ENCODE data around the gene RALY.

The RALY gene

DNA sequence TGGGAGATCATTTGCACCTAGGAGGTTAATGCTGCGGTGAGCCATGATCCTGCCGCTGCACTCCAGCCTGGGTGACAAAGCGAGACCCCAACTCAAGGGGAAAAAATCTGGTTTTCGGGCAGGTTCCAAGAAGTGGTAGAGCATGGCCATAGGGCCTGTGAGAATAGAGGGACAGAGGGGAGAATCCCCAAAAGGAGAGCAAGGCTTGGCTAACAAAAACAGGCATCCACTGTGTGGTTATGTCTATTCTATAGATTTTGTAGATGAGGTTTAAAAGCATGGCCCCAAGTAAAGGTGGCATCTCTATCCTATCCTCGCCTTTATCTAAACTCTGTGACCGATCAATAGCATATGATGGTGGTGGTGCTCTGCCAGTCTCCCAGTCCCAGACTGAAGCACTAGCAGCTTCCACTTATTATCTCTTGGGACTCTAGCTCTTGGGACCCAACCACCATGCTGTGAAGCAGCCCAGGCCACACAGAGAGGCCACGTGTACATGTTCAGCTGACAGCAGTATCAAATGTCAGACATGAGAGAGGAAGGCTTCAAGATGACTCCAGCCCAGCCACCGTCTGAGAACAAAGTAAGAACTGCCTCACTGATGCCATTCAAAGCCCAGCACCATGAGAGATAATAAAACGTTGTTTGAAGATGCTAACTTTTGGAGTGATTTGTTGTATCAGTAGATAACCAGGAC is 90.7 kb downstream of the RALY start:
- no peak for DNase-seq

DNA sequence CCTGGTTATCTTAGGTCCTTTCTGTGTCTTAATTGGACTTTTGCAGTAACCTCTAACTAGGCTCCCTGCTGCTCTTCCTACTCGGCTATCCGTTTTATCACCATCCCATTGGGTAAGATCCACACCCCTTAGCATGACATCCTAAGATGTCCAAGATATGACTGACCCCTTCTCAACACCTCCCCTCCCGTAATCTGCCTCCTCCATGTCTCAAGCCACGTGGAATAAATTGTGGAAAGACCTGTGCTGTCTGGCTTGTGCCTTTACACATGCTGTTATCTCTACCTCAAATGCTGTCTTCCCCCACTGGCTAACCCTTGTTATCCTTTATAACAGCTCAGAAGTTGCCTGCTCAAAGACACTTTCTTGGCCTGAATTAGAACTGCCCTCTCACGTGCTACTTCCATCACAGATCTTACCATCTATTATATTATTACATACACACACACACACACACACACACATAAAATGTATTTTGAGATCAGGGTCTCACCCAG is 91.9 kb downstream of the RALY start:
- DNase-seq: no peak

DNA sequence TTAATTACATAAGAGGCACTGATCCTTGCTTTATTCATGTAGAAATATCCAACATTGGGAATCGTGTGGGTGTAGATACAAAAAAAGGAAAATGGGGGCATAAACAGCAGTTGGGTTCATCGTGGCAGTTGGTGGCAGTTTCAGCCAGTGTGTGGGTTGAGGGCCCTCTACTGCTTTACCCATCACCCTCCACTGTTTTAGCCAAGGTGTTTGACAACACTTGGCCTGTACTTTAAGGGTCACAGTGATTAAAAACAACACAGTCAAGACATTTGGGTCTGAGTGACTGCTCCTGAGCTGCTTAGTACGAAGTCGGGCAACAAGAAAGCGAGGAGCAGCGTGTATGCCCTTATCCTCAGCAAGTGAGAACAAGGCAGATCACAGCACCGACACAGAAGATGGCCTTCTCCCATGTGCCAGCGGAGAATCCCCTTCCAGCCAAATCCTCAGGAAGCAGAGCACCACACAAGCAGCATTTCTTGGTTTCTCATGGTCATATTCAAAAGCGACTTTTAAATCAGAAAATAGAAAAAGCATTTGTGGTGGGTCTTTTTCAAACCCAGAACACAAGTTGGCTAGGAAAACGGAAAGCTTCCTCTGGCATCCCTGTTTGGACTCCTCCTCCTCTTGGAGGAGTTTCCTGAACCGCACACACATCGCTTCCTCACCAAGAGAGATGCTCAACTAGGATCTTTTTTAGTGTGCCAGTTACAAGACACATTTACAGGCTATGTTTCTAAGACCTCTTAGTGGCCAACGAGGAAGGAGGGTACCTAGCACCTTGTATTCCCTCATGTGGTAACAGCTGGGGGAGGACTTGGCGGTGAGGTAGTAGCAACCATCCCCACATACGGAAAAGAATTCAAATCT is 94.8 kb downstream of the RALY start:
- no peak for DNase-seq

DNA sequence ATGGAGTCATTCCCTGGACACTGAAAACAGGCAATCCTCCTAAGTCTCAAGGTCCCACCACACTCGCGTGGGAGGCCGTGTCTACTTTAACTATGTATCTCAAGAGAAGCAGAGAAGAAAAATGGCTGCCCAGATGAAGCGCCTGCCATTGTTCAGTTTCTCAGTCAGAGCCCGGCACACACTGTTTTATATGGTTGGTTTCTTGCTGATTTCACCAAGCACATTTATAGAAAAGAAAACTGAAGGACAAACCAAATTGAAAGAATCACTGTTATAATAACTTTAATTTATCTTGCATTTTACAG is 95.4 kb downstream of the RALY start:
- no peak for DNase-seq

DNA sequence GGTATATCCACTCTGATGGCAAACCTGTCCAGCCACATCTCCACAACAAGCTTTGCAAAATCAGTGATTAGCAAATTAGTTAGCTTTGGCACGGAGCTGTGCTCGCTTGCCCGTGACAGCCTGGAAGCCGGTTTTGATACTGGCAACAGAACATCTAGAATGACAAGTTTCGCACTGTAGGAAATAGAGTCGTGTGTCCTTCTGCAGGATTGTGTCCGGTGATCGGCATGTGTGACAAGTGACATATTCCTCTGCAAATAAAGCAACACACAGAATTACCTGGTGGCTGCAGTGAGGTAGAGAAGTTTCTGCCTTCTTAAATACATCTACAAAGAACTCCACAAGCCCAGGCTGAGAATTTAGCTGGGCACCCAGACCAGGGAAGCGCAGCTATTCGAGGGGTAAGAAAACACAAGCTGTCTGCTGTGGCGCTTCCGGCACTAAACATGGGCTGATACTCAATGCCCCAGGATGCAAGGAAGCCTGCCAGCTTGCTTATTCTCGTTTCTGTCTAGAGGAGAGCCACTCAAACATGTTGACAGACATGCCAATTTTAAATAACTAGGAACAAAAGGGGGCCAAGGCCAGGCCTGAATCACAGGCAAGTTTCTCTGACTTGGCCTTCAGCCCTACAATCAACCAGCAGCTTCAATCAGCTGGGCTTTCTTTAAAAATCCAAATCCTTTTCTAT is 96.1 kb downstream of the RALY start:
- no peak for DNase-seq

DNA sequence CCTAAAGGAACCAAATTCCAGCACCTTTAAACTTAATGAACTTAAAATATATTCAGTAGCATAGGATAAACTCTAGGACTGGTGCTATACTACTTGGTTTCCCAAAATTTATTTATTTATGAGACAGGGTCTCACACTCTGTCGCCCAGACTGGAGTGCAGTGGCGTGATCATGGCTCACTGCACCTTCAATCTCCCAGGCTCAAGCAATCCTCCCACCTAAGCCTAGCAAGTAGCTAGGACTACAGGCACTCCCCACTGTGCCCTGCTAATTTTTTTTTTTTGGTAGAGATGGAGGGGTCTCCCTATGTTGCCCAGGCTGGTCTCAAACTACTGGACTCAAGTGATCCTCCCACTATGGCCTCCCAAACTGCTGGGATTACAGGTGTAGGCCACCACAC is 96.9 kb downstream of the RALY start:
- DNase-seq: no peak

DNA sequence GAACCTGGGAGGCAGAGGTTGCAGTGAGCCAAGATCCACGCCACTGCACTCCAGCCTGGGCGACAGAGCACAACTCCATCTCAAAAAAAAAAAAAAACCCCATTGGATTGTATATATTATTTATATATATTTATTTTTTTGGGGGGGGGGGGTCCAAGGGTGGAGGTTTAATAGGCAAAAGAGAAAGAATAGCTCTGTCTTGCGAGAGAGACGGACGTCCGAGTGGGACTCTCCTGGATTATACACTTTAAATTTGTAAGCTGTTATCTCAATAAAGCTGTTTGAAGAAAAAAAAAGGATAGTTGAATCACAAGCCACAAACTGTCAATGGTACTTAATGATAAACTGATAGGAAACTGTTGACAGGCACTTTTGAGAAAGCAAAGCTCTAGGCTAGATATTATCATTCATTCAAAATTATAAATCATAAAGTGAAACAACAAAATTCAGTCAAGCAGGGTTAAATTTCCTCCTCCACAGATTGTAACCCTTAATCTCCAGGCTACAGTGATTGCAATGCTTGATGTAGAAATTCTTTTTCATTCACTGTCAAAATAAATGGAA is 98.0 kb downstream of the RALY start:
- DNase-seq: no peak

DNA sequence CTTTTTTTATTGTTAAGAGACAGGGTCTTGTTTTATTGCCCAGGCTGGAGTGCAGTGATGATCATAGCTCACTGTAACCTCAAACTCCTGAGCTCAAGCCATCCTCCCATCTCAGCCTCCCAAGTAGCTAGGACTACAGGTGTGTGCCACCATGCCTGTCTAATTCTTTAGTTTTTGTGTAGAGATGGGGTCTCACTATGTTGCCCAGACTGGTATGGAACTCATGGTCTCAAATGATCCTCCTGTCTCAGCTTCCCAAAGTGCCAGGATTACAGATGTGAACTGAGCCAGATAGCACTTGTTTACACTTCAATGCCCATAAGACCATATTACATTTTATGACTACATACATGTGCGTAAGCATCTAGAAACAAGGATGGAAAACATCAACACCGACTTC is 100.2 kb downstream of the RALY start:
- no peak for DNase-seq

DNA sequence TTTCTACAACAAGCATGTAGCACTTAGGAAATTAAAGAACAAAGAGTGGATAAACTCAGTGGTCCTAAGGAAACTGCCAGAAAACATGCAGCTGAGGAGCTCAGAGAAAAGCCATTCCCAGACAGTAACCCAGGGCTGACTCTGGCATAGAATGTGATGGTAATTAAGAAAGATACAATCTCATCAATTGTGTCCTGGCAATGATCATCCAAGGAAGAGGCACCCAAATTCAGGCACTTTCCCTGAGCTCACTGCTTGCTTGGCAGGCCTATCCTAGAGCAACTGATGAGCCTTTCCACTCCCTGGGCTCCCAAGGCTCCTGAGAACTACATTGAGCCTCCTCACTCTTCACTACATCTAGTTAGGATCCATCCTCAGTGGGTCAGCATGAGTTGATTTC is 102.1 kb downstream of the RALY start:
- DNase-seq: no peak

DNA sequence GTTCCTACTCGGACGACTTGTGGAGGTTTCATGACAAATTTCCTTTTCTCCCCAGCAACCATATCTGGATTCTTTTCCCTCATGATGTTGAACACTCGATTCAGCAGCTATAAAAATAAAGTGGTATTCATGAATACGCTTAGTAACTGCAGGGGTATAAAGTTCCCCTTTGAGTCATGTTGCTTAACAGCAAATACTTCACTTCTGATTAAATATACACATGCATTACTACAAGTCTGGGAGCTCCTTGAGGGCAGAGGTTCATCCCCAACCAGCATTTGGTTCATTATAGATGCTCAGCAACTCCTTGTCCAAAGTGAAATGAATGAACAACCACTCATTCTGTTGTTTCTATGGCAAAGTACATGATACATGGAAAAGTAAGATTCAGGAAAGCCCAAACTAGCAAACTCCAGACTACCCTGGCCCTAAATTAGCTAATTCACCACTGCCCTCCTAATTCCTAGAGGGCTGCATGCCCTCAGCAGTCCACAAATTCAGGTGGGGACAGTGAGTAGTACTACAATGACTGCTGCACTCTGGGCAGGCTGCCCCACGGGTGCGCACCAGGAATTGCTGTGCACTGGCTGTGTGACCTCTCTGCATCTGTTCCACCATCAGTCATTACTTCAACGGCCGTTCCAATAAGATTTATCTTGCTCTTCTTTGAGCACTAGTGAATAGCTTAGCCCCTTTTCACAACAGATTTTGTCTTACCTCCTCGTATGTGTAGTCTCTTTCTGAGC is 103.2 kb downstream of the RALY start:
- no peak for DNase-seq

DNA sequence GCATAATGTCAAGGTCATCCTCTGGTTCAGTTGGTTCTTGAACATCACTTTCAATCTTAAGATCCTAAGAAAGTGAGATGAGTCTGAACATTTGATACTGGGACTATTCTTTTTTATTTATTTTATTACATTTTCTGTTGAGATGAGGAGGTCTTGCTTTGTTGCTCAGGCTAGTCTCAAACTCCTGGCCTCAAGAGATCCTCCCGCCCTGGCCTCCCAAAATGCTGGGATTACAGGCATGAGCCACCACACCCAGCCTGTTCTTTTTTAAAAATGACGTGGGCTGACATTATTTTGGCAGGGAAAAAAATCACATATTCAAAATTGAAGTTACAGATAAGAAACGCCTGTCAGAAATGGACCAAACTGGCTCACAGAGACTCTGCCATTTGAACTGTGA is 104.9 kb downstream of the RALY start:
- no peak for DNase-seq

DNA sequence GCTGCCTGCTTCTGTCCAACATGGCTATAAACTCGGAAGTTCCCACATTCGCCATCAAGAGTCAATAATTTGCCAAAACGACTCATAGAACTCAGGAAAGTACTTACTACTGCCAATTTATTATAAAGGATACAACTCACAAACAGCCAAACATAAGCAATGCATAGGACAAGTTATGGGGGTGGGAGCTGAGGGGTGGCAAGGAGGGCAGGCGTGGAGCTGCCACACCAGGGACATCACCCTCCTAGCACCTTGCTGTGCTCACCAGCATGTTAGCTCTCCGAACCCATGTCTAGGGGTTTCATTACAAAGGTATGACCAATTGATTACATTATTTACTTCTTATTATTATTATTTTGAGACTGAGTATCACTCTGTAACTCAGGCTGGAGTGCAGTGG is 106.0 kb downstream of the RALY start:
- DNase-seq: no peak

DNA sequence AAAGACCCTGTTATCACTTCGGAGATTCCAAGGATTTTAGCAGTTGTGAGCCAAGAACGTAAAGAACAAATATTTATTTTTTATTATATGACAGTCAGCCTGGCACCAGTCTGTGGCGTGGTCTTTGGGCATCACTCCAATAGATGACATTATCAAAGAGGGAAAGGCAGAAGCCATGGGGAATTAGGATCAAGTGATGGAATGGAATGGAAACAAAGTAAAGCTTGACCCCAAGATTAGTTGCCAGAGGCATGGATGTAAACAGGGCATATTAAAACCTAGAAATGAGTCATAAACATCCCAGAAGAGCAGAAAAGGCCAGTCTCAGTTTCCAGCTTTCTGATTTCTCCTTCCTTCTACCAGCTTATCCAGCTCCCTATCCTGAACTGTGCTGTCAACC is 106.9 kb downstream of the RALY start:
- no peak for DNase-seq

DNA sequence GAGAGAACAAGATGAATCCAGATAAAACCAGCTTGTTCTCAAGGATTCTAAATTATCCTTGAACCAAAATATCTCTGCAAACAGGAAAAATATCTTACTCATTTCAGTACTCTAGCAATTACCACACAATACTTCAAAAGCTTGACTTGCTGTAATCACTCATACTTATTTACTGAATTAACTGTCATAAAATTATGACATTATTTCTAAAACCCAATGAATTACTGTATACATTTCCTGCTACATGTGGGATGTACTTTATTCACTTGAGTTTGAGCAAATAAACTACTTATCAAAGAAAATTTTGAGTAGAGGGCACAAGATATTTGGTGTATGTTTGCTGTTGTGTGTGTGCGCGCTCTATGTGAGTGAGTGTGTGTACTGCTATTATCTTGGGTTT is 108.6 kb downstream of the RALY start:
- DNase-seq: no peak

DNA sequence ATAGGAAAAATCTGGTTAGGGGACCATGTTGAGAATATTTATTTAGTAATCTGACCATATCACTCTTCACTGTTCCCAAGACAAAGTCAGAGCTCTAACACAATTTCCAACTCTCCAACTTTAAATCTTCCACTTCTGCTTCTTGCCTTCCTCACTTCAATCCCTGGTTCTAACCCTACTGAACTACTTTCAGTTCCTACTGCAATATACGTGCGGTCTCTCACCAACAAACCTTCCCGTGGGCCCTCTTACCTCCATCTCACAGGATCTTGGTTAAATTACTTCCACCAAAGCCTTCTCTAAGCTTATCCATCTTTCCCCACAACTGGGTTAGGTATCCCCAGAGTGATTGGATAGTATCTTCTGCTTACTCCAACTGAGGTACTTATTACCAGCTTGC is 110.3 kb downstream of the RALY start:
- DNase-seq: no peak

DNA sequence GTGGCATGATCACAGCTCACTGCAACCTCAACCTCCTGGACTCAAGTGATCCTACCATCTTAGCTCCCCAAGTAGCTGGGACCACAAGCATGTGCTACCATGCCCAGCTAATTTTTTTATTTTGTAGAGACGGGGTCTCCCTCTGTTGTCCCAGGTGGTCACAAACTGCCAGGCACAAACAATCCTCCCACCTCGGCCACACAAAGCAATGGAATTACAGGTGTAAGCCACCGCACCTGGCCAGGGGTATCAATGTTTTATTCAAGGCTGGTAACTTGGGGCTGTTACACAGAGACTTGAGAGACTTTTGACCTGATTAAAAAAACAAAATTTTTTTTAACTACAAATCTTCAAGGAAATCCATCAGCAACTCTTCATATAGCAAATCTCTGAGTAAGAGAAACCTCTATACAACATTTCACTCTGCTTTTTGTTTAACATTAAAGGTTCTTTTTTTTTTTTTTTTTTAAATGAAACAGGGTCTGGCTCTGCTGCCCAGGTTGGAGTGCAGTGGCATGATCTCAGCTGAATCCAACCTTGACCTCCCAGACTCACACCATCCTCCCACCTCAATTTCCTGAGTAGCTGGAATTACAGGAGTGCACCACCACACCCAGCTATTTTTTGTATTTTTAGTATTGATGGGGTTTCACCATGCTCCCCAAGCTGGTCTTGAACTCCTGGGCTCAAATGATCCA is 112.4 kb downstream of the RALY start:
- no peak for DNase-seq

DNA sequence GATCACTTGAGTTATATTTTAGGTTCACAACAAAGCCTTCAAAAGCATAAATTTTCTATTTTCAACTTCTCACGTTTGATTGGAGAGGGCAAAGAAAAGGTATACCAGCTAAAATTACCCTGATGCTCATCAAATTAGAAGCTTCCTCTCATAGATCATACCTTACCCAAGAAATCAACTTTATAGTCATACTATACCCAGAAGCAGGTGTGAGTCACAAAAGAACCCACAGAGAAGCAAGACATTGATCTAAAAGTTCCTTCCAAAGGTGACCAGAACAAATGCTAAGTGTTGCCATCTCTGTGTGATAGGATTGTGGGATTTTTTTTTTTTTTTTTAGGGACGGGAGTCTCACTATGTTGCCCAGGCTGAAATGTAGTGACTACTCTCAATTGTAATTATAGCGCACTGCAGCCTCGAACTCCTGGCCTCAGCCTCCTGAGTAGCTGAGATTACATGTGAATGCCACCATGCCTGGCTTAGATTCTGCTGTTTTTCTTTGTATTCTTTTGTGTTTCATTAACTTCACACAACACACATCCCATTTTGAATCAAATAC is 115.0 kb downstream of the RALY start:
- no peak for DNase-seq

DNA sequence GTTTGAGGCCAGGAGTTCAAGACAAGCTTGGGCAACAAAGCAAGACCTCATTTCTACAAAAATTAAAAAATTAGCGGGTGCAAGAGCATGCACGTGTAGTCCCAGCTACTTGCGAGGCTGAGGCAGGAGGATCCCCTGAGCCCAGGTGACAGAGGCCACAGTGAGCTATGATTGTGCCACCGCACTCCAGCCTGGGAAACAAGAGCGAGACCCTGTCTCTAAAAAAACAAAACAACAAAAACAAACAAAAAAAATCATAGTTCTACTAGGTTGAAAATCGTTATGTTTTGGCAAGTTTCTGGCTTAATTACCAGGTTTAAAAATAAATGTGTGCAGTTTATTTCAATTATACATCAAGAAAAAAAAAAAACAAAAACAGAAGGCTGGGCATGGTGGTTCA is 115.7 kb downstream of the RALY start:
- no peak for DNase-seq

DNA sequence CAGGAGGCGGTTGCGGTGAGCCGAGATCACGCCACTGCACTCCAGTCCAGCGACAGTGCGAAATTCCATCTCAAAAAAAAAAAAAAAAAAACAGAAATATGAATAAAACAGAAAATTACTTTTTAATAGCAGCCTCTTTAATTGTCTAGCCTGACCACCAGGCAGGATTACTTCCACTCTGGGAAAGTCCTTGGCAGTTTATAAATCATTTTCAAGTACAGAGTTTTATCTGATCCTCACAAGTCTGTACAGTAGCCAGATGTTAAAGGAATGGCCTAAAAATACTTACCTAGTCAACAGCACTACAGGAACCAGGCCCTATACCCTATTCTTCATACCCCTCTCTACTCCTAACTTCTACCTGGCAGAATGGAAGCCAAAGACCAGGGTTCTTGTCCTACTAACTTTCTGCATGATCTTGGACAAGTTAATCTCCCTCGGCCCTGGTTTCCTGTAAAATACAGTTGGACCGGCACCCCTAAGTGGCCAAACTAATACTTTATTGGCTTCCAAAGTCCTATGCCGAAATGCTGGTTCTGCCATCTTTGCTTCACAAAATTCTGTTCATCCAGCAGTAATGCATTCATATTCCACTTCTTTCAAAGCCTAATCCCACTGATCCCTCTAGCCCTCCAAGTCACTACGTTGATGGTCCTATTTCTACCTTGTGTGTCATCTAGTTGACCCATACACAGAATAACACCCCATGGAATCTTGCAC is 116.5 kb downstream of the RALY start:
- no peak for DNase-seq

DNA sequence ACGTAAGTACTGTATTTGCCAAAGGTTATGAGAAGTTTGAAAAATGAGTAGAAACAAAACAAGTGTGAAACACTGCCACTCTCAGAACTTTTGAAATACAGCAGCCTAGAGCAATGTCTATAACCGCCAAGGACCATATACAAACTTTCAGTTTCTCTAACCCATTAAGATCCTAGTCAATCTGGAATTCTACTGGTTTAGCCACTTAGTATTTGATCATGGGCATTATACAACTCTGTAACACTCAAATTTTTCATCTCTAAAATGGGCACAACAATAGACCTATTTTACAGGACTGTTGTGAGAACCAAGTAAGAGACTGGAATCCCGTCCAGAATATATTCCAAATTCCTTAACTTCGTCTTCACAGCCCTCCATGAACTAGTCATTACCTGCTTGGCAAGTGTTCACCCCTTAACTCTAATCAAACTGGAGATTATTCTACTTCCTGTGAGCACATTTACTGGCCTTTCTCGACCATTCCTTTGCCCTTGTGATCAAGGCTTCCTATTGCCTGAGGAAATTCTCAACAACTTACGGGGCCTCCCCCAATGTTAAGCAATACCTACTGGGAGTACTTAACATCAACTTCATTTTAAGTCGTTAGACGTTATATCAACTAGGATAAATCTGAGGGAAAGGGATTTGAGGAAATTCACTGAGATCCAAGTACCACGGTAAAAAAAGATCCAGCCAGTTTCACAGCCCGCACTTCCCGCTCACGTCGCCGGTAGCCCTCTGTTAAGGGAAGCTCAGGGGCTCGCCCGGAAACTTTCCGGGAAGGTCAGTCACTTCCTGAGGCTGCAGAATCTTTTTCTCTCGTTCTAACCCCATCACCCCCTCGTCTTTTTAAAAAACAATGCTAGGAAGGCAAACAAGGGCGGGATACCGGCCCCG is 117.3 kb downstream of the RALY start:
- no peak for DNase-seq
